Measurements from ENCODE around the gene THOC6. TPM values are rescaled to one million over a fixed set of nuclear protein-coding genes. Genes with fewer than 3 reads are reported as not detected.

The THOC6 gene
- polyA plus RNA-seq, 3 donors: 42.4 to 59.2 (median 57.7) TPM

- no peak within 1 kb of the TSS for H3K4me2 ChIP-seq (replicated peaks; ENCODE audit: extremely low read depth, low read length, poor library complexity, severe bottlenecking)
- Mint-ChIP-seq H3K27ac (peak within 1 kb of the TSS in 2 of 7 donors; percentile 32 to 33), H3K4me3 (peak within 1 kb of the TSS in 1 of 2 donors; percentile 66), H3K4me1 (peaks cover 27% of the 10 kb centered on the region), H3K36me3 (no peaks in the 10 kb centered on the region), H3K9me3 (peaks cover 0 to 4% (median 0%) of the 10 kb centered on the region in 7 donors), H3K27me3 (ENCODE audit: low read depth in 3 of 3) (peaks cover 0 to 9% (median 2%) of the 10 kb centered on the region in 3 donors)
- H3K27ac ChIP-seq (ENCODE audit: low read depth in 1 of 2, low read length in 2 of 2): no peak within 1 kb of the TSS
- 97% methylated on average over 7 of the region's 13 CpGs for whole genome bisulfite sequencing (ENCODE audit: insufficient coverage)
- H3K9ac ChIP-seq (ENCODE audit: insufficient read depth, low read length, poor library complexity, severe bottlenecking): no peak within 1 kb of the TSS
- no peaks in the 10 kb centered on the region for H3K36me3 ChIP-seq (replicated peaks in 1 of 2; ENCODE audit: control insufficient read depth in 1 of 2, insufficient read depth in 2 of 2, low read length in 2 of 2)
- no peaks in the 10 kb centered on the region for H3K79me2 ChIP-seq (ENCODE audit: insufficient read depth, low read length)
- H4K20me1 ChIP-seq (ENCODE audit: insufficient read depth, low read length): no peaks in the 10 kb centered on the region
- no peaks in the 10 kb centered on the region for H3K9me3 ChIP-seq (replicated peaks in 1 of 2; ENCODE audit: control insufficient read depth in 1 of 2, insufficient read depth in 1 of 2, low read length in 2 of 2)
- H3K4me1 ChIP-seq (ENCODE audit: control insufficient read depth in 1 of 2, insufficient read depth in 2 of 2, low read length in 2 of 2): peaks cover 22 to 26% of the 10 kb centered on the region in 2 donors
- TF ChIP-seq CTCF (IDR thresholded peaks at IDR 0.05): no peak
- no peak within 1 kb of the TSS for H2AFZ ChIP-seq (ENCODE audit: insufficient read depth, low read depth, low read length, poor library complexity, severe bottlenecking)
- intact Hi-C loops (cut with micrococcal nuclease): no loop called here
- H3K27me3 ChIP-seq (ENCODE audit: control insufficient read depth in 2 of 2, insufficient read depth in 2 of 2, low read length in 2 of 2): no peaks in the 10 kb centered on the region
- no peak within 1 kb of the TSS for H3K4me3 ChIP-seq (replicated peaks in 1 of 3; ENCODE audit: low read depth in 2 of 3, low read length in 3 of 3)
- DNase-seq: peak in 1 of 3 donors; percentile 55
These were observed 41.4 kb downstream of the THOC6 start, which contains the start of gene IL32 for GRCh38 chr16:3065069-3065741. TSS of gene IL32 (plus strand) at chr16:3065640. CDS start at chr16:3065812, 172 bp downstream.

- WGBS (ENCODE audit: insufficient coverage): 98% methylated on average over 19 of the region's 26 CpGs
- H3K4me3 ChIP-seq (replicated peaks in 1 of 3; ENCODE audit: low read depth in 2 of 3, low read length in 3 of 3): no peak overlapping the region
- H3K4me1 ChIP-seq (ENCODE audit: control insufficient read depth in 1 of 2, insufficient read depth in 2 of 2, low read length in 2 of 2): peaks cover 22 to 33% of the 10 kb centered on the region in 2 donors
- H3K4me1 Mint-ChIP-seq: peaks cover 32% of the 10 kb centered on the region
- intact Hi-C loops (cut with micrococcal nuclease): no loop called here
- H3K4me2 ChIP-seq (replicated peaks; ENCODE audit: extremely low read depth, low read length, poor library complexity, severe bottlenecking): no peak overlapping the region
- H3K79me2 ChIP-seq (ENCODE audit: insufficient read depth, low read length): no peaks in the 10 kb centered on the region
- DNase-seq: no peak
- peaks cover 0 to 7% (median 3%) of the 10 kb centered on the region in 3 donors for H3K27me3 Mint-ChIP-seq (ENCODE audit: low read depth in 3 of 3)
- H3K4me3 Mint-ChIP-seq: peak overlapping the region in 1 of 2 donors; percentile 66
- H3K9me3 Mint-ChIP-seq: peaks cover 0 to 4% (median 0%) of the 10 kb centered on the region in 7 donors
- H3K27me3 ChIP-seq (ENCODE audit: control insufficient read depth in 2 of 2, insufficient read depth in 2 of 2, low read length in 2 of 2): no peaks in the 10 kb centered on the region
- no peaks in the 10 kb centered on the region for H4K20me1 ChIP-seq (ENCODE audit: insufficient read depth, low read length)
- no peak overlapping the region for H3K27ac ChIP-seq (ENCODE audit: low read depth in 1 of 2, low read length in 2 of 2)
- no peak overlapping the region for H3K9ac ChIP-seq (ENCODE audit: insufficient read depth, low read length, poor library complexity, severe bottlenecking)
- no peaks in the 10 kb centered on the region for H3K36me3 ChIP-seq (replicated peaks in 1 of 2; ENCODE audit: control insufficient read depth in 1 of 2, insufficient read depth in 2 of 2, low read length in 2 of 2)
- H3K36me3 Mint-ChIP-seq: no peaks in the 10 kb centered on the region
- H3K9me3 ChIP-seq (replicated peaks in 1 of 2; ENCODE audit: control insufficient read depth in 1 of 2, insufficient read depth in 1 of 2, low read length in 2 of 2): no peaks in the 10 kb centered on the region
- H2AFZ ChIP-seq (ENCODE audit: insufficient read depth, low read depth, low read length, poor library complexity, severe bottlenecking): no peak overlapping the region
- peak overlapping the region in 1 of 7 donors; percentile 32 for H3K27ac Mint-ChIP-seq
- no peak for TF ChIP-seq CTCF (IDR thresholded peaks at IDR 0.05)
These were observed 42.1 kb downstream of the THOC6 start for GRCh38 chr16:3065742-3066439.
